PC-9 (cell line): ENCODE data around the gene NOTCH3. TPM values are rescaled to one million over a fixed set of nuclear protein-coding genes. Genes with fewer than 3 reads are reported as not detected.

Experiments used
- BruUV-seq: library from RNA; stranded (reverse); fragments of 400-500 nt; replicated peaks from 2 replicates; lab custom pipeline; 2021; lab: Mats Ljungman, UMichigan
- CTCF ChIA-PET: fragments of 300-600 bp; sonication (Branson Sonifier 250); formaldehyde crosslinking; loops from one replicate; lab custom pipeline; 2022; ENCODE audit warnings: antibody characterized with exemption; lab: Charles Lee
- POLR2A ChIA-PET: fragments of 300-600 bp; sonication (Branson Sonifier 250); formaldehyde crosslinking; loops from one replicate; lab custom pipeline; 2022; ENCODE audit warnings: antibody characterized with exemption; ENCODE audit not compliant: unreplicated experiment; lab: Charles Lee
- DNase-seq, 2 experiments: peaks; one replicate each; pipeline versions ENCODE4 v3.0.0 to v3.0.0-alpha.2; 2015 to 2022; ENCODE audit warnings: mixed read lengths in 1 of 2
- H2AFZ ChIP-seq: fragments of 200-600 bp; sonication (generic); 2 replicates; pipeline ENCODE4 v1.8.1; 2017; ENCODE audit warnings: antibody characterized with exemption
- H3F3A ChIP-seq: fragments of 200-600 bp; sonication (generic); 2 replicates; pipeline ENCODE4 v1.8.1; 2017; ENCODE audit warnings: antibody characterized with exemption, mild to moderate bottlenecking, low read depth; ENCODE audit not compliant: insufficient read depth
- H3K27ac ChIP-seq: fragments of 200-600 bp; sonication (generic); 2 replicates; pipeline ENCODE4 v1.6.1; 2016; ENCODE audit warnings: mixed run types
- H3K27me3 ChIP-seq: fragments of 200-600 bp; sonication (generic); 2 replicates; pipeline ENCODE4 v1.6.1; 2016; ENCODE audit warnings: low read depth, mixed run types; ENCODE audit not compliant: insufficient read depth
- H3K36me3 ChIP-seq: fragments of 200-600 bp; sonication (generic); 2 replicates; pipeline ENCODE4 v1.6.1; 2016; ENCODE audit warnings: low read depth, mixed run types
- H3K4me1 ChIP-seq: fragments of 200-600 bp; sonication (generic); replicated peaks from 2 replicates; pipeline ENCODE4 v1.6.1; 2016; ENCODE audit warnings: mixed run types; ENCODE audit not compliant: insufficient read depth
- H3K4me2 ChIP-seq: fragments of 200-600 bp; sonication (generic); 2 replicates; pipeline ENCODE4 v1.6.1; 2017; ENCODE audit warnings: mixed run types
- H3K4me3 ChIP-seq: fragments of 200-600 bp; sonication (generic); 2 replicates; pipeline ENCODE4 v1.6.1; 2016; ENCODE audit warnings: mixed run types
- H3K79me2 ChIP-seq: fragments of 200-600 bp; sonication (generic); 2 replicates; pipeline ENCODE4 v1.6.1; 2017; ENCODE audit warnings: low read depth, mixed run types
- H3K9me2 ChIP-seq: fragments of 200-600 bp; sonication (generic); 2 replicates; pipeline ENCODE4 v1.8.1; 2017; ENCODE audit warnings: mild to moderate bottlenecking; ENCODE audit not compliant: insufficient read depth
- H3K9me3 ChIP-seq: fragments of 200-600 bp; sonication (generic); 2 replicates; pipeline ENCODE4 v1.8.1; 2016; ENCODE audit warnings: low read depth; ENCODE audit not compliant: insufficient read depth
- H4K20me1 ChIP-seq: fragments of 200-600 bp; sonication (generic); 2 replicates; pipeline ENCODE4 v1.8.1; 2017; ENCODE audit not compliant: insufficient read depth
- EZH2 ChIP-seq: fragments of 200-600 bp; sonication (generic); IDR thresholded peaks from 2 replicates; pipeline ENCODE4 v1.8.0; 2017; ENCODE audit warnings: antibody characterized with exemption, low read depth
- intact Hi-C: fragments of 100-400 bp; cut with micrococcal nuclease; formaldehyde crosslinking; loops from one replicate; pipeline ENCODE4 v1.10.0; 2022; ENCODE audit not compliant: unreplicated experiment
- total RNA-seq: library from RNA; stranded (reverse); gene quantifications from 2 replicates; pipeline ENCODE4 v1.2.3, GENCODE V29; 2021
- TF ChIP-seq, protein P1 (sequence below): fragments of 200-600 bp; sonication (generic); conservative IDR thresholded peaks from 2 replicates; pipeline ENCODE4 v1.6.1; 2017; ENCODE audit warnings: mixed run types, antibody characterized with exemption, mild to moderate bottlenecking, moderate library complexity

The NOTCH3 gene
- total RNA-seq, 1 experiment from 2014 or later = 115 TPM

DNA sequence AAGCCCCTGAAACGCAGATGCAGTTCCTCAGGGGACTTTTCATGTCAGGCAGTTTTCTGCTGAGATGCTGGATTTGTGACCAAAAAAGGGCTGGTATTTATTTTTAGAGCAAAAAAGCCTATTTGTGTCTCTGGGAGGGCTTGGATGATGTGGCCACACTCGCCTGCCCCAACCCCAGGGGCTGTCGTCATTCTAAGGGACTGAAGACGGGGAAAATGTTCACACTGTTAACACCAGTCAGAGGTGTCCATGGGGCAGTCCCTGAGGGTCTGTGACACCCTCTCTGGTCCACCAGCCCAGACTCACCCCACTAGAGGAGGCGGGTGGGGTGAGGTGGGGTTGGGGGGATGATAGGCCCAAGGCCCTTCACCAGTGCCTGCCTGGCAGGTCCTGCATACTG, 47.3 kb upstream of the NOTCH3 start:
- BruUV-seq = no TSS peak
- Histone ChIP-seq H3K79me2 (peaks cover 70% of the 10 kb centered on the region), H3K9me2 (no peaks in the 10 kb centered on the region), H3F3A (peaks cover 36% of the 10 kb centered on the region), H3K4me2 (no peak overlapping the region), H3K9me3 (no peaks in the 10 kb centered on the region), H3K27ac (no peak overlapping the region), H3K27me3 (no peaks in the 10 kb centered on the region), H4K20me1 (peaks cover 73% of the 10 kb centered on the region), H3K4me3 (no peak overlapping the region), H2AFZ (no peak overlapping the region), H3K4me1 (peaks cover 39% of the 10 kb centered on the region), H3K36me3 (peaks cover 38% of the 10 kb centered on the region)
- ChIA-PET POLR2A (no interaction called here), CTCF (no interaction called here)
- DNase-seq = no peak
- intact Hi-C loops = no loop called here
- TF ChIP-seq, protein P1, sequence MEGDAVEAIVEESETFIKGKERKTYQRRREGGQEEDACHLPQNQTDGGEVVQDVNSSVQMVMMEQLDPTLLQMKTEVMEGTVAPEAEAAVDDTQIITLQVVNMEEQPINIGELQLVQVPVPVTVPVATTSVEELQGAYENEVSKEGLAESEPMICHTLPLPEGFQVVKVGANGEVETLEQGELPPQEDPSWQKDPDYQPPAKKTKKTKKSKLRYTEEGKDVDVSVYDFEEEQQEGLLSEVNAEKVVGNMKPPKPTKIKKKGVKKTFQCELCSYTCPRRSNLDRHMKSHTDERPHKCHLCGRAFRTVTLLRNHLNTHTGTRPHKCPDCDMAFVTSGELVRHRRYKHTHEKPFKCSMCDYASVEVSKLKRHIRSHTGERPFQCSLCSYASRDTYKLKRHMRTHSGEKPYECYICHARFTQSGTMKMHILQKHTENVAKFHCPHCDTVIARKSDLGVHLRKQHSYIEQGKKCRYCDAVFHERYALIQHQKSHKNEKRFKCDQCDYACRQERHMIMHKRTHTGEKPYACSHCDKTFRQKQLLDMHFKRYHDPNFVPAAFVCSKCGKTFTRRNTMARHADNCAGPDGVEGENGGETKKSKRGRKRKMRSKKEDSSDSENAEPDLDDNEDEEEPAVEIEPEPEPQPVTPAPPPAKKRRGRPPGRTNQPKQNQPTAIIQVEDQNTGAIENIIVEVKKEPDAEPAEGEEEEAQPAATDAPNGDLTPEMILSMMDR = no peak
- TF ChIP-seq EZH2 = no peak

DNA sequence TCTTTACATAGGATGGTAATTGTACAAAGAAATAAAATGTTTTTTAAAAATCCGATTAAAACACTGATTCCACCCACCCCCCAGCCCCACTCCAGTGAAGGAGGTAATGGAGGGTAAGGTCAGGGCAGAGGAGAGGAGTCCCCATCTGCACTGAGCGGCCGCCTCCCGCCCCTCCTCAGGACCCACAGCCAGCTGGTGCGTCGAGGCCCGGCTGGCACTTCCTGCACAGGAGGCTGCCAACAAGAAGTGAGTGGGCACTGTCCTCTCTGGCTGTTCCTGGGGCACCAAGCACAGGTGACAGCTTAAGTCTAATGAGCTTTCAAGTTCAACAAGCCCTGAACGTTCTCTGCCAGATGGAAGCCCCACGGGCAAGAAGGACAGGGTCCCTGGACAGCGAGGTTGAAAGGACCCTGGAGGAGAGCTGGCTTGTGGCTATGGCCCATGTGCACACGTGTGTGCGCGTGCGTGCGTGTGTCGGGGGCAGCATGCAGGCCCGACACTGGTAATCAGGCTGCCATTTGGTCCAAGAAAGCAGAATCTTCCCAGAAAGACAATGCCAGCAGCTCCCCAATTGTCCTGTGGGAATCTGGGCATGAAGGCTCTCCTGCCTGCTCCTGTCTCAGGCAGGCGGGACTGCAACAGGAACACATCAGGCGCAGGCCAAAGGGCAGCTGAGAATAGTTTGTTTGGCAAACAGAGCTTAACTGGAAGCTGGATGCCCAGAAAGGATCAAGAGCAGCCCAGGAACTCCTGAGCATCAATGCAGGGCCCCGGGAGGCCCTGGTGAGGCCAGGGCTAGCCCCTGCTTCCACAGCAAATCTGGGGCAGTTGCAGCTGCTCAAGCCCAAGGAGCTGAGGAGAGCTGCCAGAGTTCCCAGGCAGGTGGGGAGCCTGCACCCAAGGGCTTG, 46.6 kb upstream of the NOTCH3 start:
- POLR2A ChIA-PET = no interaction called here
- CTCF ChIA-PET = no interaction called here
- Histone ChIP-seq H4K20me1 (peaks cover 66% of the 10 kb centered on the region), H3K79me2 (peaks cover 64% of the 10 kb centered on the region), H3K4me3 (no peak overlapping the region), H3F3A (peaks cover 33% of the 10 kb centered on the region), H3K9me2 (no peaks in the 10 kb centered on the region), H3K4me2 (no peak overlapping the region), H3K27ac (no peak overlapping the region), H3K4me1 (peaks cover 38% of the 10 kb centered on the region), H3K27me3 (no peaks in the 10 kb centered on the region), H3K36me3 (peaks cover 32% of the 10 kb centered on the region), H3K9me3 (no peaks in the 10 kb centered on the region), H2AFZ (no peak overlapping the region)
- BruUV-seq = no TSS peak
- no peak for DNase-seq
- TF ChIP-seq, protein P1 = no peak
- TF ChIP-seq EZH2 = no peak
- intact Hi-C loops = no loop called here

DNA sequence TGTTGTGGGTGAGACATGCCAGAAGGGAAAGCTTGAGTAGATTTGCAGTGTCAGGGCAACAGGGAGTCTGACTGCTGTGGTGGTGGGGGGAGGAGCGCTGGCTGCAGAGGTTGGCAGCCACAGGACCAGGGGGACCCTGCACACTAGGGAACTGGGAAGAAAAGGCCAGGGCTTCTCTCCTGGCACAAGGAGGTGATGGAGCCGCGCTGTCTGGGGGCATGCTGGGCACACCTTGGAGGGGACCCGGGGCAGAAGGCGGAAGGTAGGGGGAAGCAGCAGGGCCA, 45.3 kb upstream of the NOTCH3 start:
- Histone ChIP-seq H3K27me3 (no peaks in the 10 kb centered on the region), H2AFZ (no peak overlapping the region), H3K4me1 (peaks cover 27% of the 10 kb centered on the region), H3F3A (peaks cover 34% of the 10 kb centered on the region), H3K27ac (no peak overlapping the region), H4K20me1 (peaks cover 68% of the 10 kb centered on the region), H3K79me2 (peaks cover 52% of the 10 kb centered on the region), H3K36me3 (peaks cover 32% of the 10 kb centered on the region), H3K9me3 (no peaks in the 10 kb centered on the region), H3K9me2 (no peaks in the 10 kb centered on the region), H3K4me2 (no peak overlapping the region), H3K4me3 (no peak overlapping the region)
- ChIA-PET CTCF (no interaction called here), POLR2A (no interaction called here)
- DNase-seq = no peak
- TF ChIP-seq, protein P1 = no peak
- TF ChIP-seq EZH2 = no peak
- BruUV-seq = no TSS peak
- intact Hi-C loops = no loop called here
